Kidney epithelial cell (primary cell): ENCODE measurements around the gene AKAP13. TPM values are rescaled to one million over a fixed set of nuclear protein-coding genes. Genes with fewer than 3 reads are reported as not detected.
A peak's percentile ranks its signal among the peaks of the same experiment; 100 is the strongest.

Source experiments
- DNase-seq: peaks from one replicate; pipeline ENCODE4 v3.0.0-alpha.2; 2010; ENCODE audit warnings: low read depth
- H3K27me3 ChIP-seq: 2 replicates; pipeline ENCODE4 v1.6.0; 2011; ENCODE audit warnings: low read length; ENCODE audit not compliant: control insufficient read depth, insufficient read depth
- H3K36me3 ChIP-seq: 2 replicates; pipeline ENCODE4 v1.5.1; 2011; ENCODE audit warnings: low read length; ENCODE audit not compliant: control insufficient read depth, insufficient read depth
- H3K4me3 ChIP-seq: 2 replicates; pipeline ENCODE4 v1.5.1; 2011; ENCODE audit warnings: low read depth, mild to moderate bottlenecking, control low read depth, low read length
- total RNA-seq: library from RNA; depleted of rRNA; stranded (reverse); fragments of >200 nt; gene quantifications from 2 replicates; pipeline ENCODE4 v1.2.3, GENCODE V29; 2015
- TF ChIP-seq, protein P1 (sequence below): IDR thresholded peaks from 2 replicates; pipeline ENCODE4 v1.5.1; 2011; ENCODE audit warnings: mild to moderate bottlenecking, moderate library complexity, low read length, control low read depth, inconsistent platforms; ENCODE audit not compliant: insufficient read depth, poor library complexity, severe bottlenecking

AKAP13 gene
- total RNA-seq, 1 donor from 2014 or later, result 54.0 TPM

DNA sequence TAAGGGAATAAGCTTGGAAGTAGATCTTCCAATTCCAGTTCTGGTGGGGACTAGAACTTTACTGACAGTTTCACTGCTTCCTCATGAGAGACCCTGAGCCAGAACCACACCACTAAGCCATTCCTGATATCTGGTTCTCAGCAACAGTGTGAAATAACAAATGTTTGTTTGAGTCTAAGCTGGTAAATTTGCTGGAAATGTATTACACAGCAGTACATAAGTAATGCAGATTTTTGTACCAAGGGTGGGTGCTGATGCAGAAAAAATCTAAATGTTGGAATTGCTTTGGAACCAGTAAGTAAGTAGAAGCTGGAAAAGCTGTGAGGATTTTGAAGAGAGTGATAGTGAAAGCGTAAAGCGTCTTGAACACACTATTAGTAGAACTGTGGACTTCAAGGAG is 14.4 kb upstream of the AKAP13 start:
- Histone ChIP-seq H3K36me3 (no peaks in the 10 kb centered on the region), H3K4me3 (no peak overlapping the region), H3K27me3 (no peaks in the 10 kb centered on the region)
- TF ChIP-seq, protein P1, sequence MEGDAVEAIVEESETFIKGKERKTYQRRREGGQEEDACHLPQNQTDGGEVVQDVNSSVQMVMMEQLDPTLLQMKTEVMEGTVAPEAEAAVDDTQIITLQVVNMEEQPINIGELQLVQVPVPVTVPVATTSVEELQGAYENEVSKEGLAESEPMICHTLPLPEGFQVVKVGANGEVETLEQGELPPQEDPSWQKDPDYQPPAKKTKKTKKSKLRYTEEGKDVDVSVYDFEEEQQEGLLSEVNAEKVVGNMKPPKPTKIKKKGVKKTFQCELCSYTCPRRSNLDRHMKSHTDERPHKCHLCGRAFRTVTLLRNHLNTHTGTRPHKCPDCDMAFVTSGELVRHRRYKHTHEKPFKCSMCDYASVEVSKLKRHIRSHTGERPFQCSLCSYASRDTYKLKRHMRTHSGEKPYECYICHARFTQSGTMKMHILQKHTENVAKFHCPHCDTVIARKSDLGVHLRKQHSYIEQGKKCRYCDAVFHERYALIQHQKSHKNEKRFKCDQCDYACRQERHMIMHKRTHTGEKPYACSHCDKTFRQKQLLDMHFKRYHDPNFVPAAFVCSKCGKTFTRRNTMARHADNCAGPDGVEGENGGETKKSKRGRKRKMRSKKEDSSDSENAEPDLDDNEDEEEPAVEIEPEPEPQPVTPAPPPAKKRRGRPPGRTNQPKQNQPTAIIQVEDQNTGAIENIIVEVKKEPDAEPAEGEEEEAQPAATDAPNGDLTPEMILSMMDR, result no peak
- DNase-seq, result no peak

DNA sequence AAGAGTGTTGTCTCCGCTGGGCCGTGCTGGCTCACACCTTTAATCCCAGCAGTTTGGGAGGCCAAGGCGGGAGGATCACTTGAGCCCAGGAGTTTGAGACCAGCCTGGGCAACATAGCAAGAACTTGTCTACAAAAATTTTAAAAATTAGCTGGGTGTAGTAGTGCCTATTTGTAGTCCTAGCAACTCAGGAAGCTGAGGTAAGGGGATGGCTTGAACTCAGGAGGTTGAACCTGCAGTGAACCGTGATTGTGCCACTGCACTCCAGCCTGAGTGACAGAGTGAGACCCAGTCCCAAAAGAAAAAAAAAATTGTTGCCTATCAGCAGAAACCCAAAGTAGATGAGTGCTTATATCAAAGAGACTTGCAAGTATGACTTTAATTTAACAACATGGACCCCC is 12.7 kb upstream of the AKAP13 start:
- no peaks in the 10 kb centered on the region for H3K36me3 ChIP-seq
- H3K27me3 ChIP-seq, result no peaks in the 10 kb centered on the region
- TF ChIP-seq, protein P1, result no peak
- DNase-seq, result no peak
- H3K4me3 ChIP-seq, result no peak overlapping the region

DNA sequence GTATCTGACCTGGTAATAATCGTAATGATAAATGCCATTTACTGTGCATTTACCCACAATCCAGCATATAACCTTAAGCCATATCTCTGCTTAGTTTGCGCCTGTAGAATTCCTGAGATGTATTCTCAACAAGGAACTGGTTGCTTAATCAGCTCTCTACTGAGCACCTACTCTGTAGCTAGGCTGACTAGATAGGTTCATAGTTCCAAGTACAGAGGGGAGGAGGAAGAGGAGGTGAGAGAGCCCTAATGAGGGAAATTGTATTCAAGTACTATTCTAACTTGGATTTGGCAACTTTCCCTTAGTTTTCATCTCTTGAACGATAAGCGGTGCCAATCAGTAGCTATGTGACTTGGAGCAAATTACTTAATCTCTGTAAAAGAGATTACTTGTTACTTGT is 5.6 kb upstream of the AKAP13 start:
- H3K27me3 ChIP-seq, result no peaks in the 10 kb centered on the region
- TF ChIP-seq, protein P1, result no peak

DNA sequence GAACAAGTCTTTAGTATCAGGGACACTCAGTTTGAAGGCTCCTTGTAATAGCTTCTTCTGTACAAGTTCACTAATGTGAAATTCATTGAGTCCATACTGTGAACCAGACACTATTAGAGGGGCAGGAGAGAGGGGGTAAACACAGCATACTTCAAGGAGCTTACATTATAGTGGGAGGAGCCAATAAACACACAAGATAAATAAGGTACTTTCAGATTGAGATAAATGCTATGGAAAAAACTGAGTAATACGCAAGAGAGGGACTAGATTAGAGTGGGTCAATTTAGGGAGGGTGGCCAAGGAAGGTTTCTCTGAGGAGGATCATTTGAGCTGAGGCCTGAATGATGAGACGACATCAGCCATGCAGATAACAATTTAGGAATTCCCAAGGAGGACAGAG is 3.1 kb upstream of the AKAP13 start:
- no peak for DNase-seq
- TF ChIP-seq, protein P1, result no peak
- Histone ChIP-seq H3K36me3 (no peaks in the 10 kb centered on the region), H3K4me3 (no peak overlapping the region), H3K27me3 (no peaks in the 10 kb centered on the region)

More for the DNA sequence above, 5.6 kb upstream of the AKAP13 start:
- Histone ChIP-seq H3K4me3 (no peak overlapping the region), H3K36me3 (no peaks in the 10 kb centered on the region)
- no peak for DNase-seq

DNA sequence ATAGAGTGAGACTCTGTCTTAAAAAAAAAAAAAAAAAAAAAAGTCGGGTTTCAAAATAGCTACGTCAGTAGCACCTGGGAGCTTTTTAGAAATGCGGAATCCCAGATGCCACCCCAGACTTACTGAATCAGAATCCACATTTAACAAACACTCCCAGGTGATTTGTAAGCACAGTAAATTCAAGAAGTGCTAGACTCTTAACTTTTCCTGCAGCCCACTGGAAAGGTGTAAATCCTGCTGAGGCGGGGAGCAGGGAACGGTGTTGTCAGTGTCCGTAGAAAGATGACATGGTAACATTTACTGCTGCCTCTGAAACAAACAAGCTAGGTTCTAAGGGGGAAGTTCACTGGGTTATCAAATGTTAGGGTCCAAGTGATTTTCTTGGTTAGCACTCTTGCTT is 2.4 kb upstream of the AKAP13 start:
- Histone ChIP-seq H3K4me3 (no peak overlapping the region), H3K27me3 (no peaks in the 10 kb centered on the region), H3K36me3 (no peaks in the 10 kb centered on the region)
- no peak for DNase-seq
- TF ChIP-seq, protein P1, result no peak

DNA sequence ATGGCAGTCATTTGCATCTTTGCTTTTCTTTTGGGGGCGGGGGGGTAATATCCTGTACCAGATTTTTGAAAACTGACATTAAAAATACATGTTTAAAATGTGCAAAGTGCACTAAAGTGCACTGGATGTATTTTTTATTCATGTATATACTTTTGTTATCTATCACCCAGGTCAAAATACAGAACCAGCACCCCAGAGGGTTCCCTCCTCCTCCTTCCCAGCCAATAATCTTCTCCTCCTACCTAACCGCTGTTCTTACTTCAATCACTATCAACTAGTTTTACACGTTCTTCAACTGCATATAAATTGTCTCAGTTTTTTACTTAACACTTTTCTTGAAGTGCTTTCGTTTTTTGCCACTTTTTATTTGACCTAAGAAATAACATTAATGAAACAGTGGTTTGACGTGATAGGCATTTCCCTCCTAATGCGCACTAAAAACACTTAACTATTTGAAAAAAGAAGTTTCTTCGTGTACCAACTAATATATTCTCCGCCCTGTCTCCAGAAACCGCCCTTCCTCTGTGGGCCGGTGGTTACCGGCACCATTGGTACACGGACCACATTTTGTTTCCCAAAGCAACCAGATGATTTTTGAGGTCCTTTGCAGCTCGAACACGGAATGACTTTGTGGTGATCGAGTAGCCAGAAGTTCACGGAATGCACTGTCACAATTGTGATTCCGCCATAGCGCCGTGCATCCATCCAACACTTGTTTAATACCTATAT is 836 bp upstream of the AKAP13 start:
- Histone ChIP-seq H3K36me3 (no peaks in the 10 kb centered on the region), H3K27me3 (no peaks in the 10 kb centered on the region), H3K4me3 (peak overlapping the region; percentile 52)
- TF ChIP-seq, protein P1, result no peak
- DNase-seq, result no peak
